T-helper 17 cell (primary cell): ENCODE measurements around the gene RABGAP1L. TPM values are rescaled to one million over a fixed set of nuclear protein-coding genes. Genes with fewer than 3 reads are reported as not detected.
"Not testable (repeated sequence)": the region's sequence is repeated elsewhere in the genome, so short reads cannot be mapped to it uniquely, and the experiment has no call there.

Source experiments
- ATAC-seq: fragments of 150-1000 bp; cut with Tn5 transposase; 2 replicates; pipeline ENCODE4 v1.10.0; 2021; ENCODE audit warnings: mild to moderate bottlenecking, moderate library complexity
- DNase-seq, 3 donors: peaks; one replicate each; pipeline versions ENCODE4 v3.0.0 to v3.0.0-alpha.2; 2020 to 2021
- H3K9me3 ChIP-seq: one replicate; pipeline ENCODE4 v1.7.0; 2013; ENCODE audit warnings: low read length, mild to moderate bottlenecking; ENCODE audit not compliant: control insufficient read depth, poor library complexity, severe bottlenecking
- H3K27ac Mint-ChIP-seq: one replicate; pipeline ENCODE4 v1.8.0; 2022; ENCODE audit warnings: mild to moderate bottlenecking, moderate library complexity, mixed read lengths
- H3K27me3 Mint-ChIP-seq: one replicate; pipeline ENCODE4 v1.8.0; 2022; ENCODE audit warnings: mixed read lengths
- H3K36me3 Mint-ChIP-seq: one replicate; pipeline ENCODE4 v1.8.0; 2022; ENCODE audit warnings: low read depth, mixed read lengths
- H3K4me1 Mint-ChIP-seq: one replicate; pipeline ENCODE4 v1.8.0; 2022; ENCODE audit warnings: mild to moderate bottlenecking, mixed read lengths
- H3K4me3 Mint-ChIP-seq: one replicate; pipeline ENCODE4 v1.8.0; 2022; ENCODE audit warnings: mild to moderate bottlenecking, moderate library complexity, mixed read lengths
- total RNA-seq, 4 donors: library from RNA in 2 of 4; stranded (reverse) in 2 of 4; gene quantifications; one replicate each; pipeline ENCODE4 v1.2.3 and lab custom pipeline; 2022 to 2026

Gene RABGAP1L
- total RNA-seq, 2 donors from 2014 or later, result 112 to 120 TPM

GRCh38 chr1:174320897-174321296 lies 161.6 kb downstream of the RABGAP1L start:
- ATAC-seq, H3K4me3 Mint-ChIP-seq, H3K27ac Mint-ChIP-seq, H3K27me3 Mint-ChIP-seq, DNase-seq, H3K4me1 Mint-ChIP-seq: not testable (repeated sequence)
- H3K36me3 Mint-ChIP-seq, result peaks cover 11% of the 10 kb centered on the region
- H3K9me3 ChIP-seq, result peaks cover 11% of the 10 kb centered on the region

GRCh38 chr1:174322202-174322862 lies 163.0 kb downstream of the RABGAP1L start:
- Mint-ChIP-seq H3K36me3 (peaks cover 11% of the 10 kb centered on the region), H3K4me3 (no peak overlapping the region), H3K27ac (no peak overlapping the region), H3K27me3 (no peaks in the 10 kb centered on the region), H3K4me1 (no peaks in the 10 kb centered on the region)
- peaks cover 21% of the 10 kb centered on the region for H3K9me3 ChIP-seq
- DNase-seq (no peak), ATAC-seq (no peak)

- DNase-seq (no peak), ATAC-seq (no peak)
- Mint-ChIP-seq H3K4me1 (no peaks in the 10 kb centered on the region), H3K27me3 (no peaks in the 10 kb centered on the region), H3K36me3 (peaks cover 8% of the 10 kb centered on the region), H3K4me3 (no peak overlapping the region), H3K27ac (no peak overlapping the region)
- peaks cover 24% of the 10 kb centered on the region for H3K9me3 ChIP-seq
Observed at GRCh38 chr1:174324493-174324892, 165.2 kb downstream of the RABGAP1L start.

- H3K27me3 Mint-ChIP-seq, result no peaks in the 10 kb centered on the region
- ATAC-seq, result no peak
- no peak overlapping the region for H3K4me3 Mint-ChIP-seq
- no peak overlapping the region for H3K27ac Mint-ChIP-seq
- H3K9me3 ChIP-seq, result peaks cover 24% of the 10 kb centered on the region
- no peak for DNase-seq
- H3K4me1 Mint-ChIP-seq, result no peaks in the 10 kb centered on the region
- peaks cover 8% of the 10 kb centered on the region for H3K36me3 Mint-ChIP-seq
Observed at GRCh38 chr1:174324939-174325338, 165.6 kb downstream of the RABGAP1L start.

GRCh38 chr1:174326278-174326677 lies 167.0 kb downstream of the RABGAP1L start:
- peaks cover 24% of the 10 kb centered on the region for H3K9me3 ChIP-seq
- Mint-ChIP-seq H3K4me3 (no peak overlapping the region), H3K27ac (no peak overlapping the region), H3K4me1 (peaks cover 3% of the 10 kb centered on the region), H3K36me3 (peaks cover 8% of the 10 kb centered on the region), H3K27me3 (no peaks in the 10 kb centered on the region)
- ATAC-seq (no peak), DNase-seq (no peak)

- Mint-ChIP-seq H3K27ac (no peak overlapping the region), H3K4me1 (peaks cover 30% of the 10 kb centered on the region), H3K4me3 (no peak overlapping the region), H3K36me3 (peaks cover 3% of the 10 kb centered on the region), H3K27me3 (no peaks in the 10 kb centered on the region)
- H3K9me3 ChIP-seq, result no peaks in the 10 kb centered on the region
- ATAC-seq, result no peak
- no peak for DNase-seq
Observed at GRCh38 chr1:174333437-174333836, 174.1 kb downstream of the RABGAP1L start.

GRCh38 chr1:174337000-174337681 lies 177.8 kb downstream of the RABGAP1L start:
- no peaks in the 10 kb centered on the region for H3K27me3 Mint-ChIP-seq
- no peak for ATAC-seq
- no peak for DNase-seq
- H3K36me3 Mint-ChIP-seq, result no peaks in the 10 kb centered on the region
- H3K27ac Mint-ChIP-seq, result no peak overlapping the region
- H3K4me3 Mint-ChIP-seq, result no peak overlapping the region
- no peaks in the 10 kb centered on the region for H3K9me3 ChIP-seq
- H3K4me1 Mint-ChIP-seq, result peaks cover 27% of the 10 kb centered on the region

GRCh38 chr1:174340404-174340803 lies 181.1 kb downstream of the RABGAP1L start:
- H3K4me3 Mint-ChIP-seq, H3K36me3 Mint-ChIP-seq, DNase-seq, H3K27ac Mint-ChIP-seq, ATAC-seq, H3K27me3 Mint-ChIP-seq, H3K9me3 ChIP-seq: not testable (repeated sequence)
- peaks cover 18% of the 10 kb centered on the region for H3K4me1 Mint-ChIP-seq

- Mint-ChIP-seq H3K4me1 (peaks cover 9% of the 10 kb centered on the region), H3K36me3 (no peaks in the 10 kb centered on the region), H3K4me3 (no peak overlapping the region), H3K27me3 (no peaks in the 10 kb centered on the region), H3K27ac (no peak overlapping the region)
- ATAC-seq, result no peak
- no peak for DNase-seq
- H3K9me3 ChIP-seq, result no peaks in the 10 kb centered on the region
Observed at GRCh38 chr1:174344162-174344561, 184.8 kb downstream of the RABGAP1L start.

- H3K27ac Mint-ChIP-seq, result peak overlapping the region; percentile 37
- H3K4me3 Mint-ChIP-seq, result no peak overlapping the region
- ATAC-seq (no peak), DNase-seq (no peak)
- peaks cover 2% of the 10 kb centered on the region for H3K4me1 Mint-ChIP-seq
- no peaks in the 10 kb centered on the region for H3K36me3 Mint-ChIP-seq
- H3K9me3 ChIP-seq, result no peaks in the 10 kb centered on the region
- no peaks in the 10 kb centered on the region for H3K27me3 Mint-ChIP-seq
Observed at GRCh38 chr1:174352117-174352516, 192.8 kb downstream of the RABGAP1L start.

- H3K36me3 Mint-ChIP-seq, result no peaks in the 10 kb centered on the region
- no peaks in the 10 kb centered on the region for H3K27me3 Mint-ChIP-seq
- DNase-seq (no peak), ATAC-seq (no peak)
- no peak overlapping the region for H3K27ac Mint-ChIP-seq
- H3K9me3 ChIP-seq, result no peaks in the 10 kb centered on the region
- H3K4me1 Mint-ChIP-seq, result peaks cover 2% of the 10 kb centered on the region
- no peak overlapping the region for H3K4me3 Mint-ChIP-seq
Observed at GRCh38 chr1:174352883-174353608, 193.7 kb downstream of the RABGAP1L start.

GRCh38 chr1:174358344-174358743 lies 199.0 kb downstream of the RABGAP1L start:
- H3K4me1 Mint-ChIP-seq, result peaks cover 12% of the 10 kb centered on the region
- peaks cover 1% of the 10 kb centered on the region for H3K36me3 Mint-ChIP-seq
- no peak overlapping the region for H3K4me3 Mint-ChIP-seq
- no peak overlapping the region for H3K27ac Mint-ChIP-seq
- H3K27me3 Mint-ChIP-seq, result no peaks in the 10 kb centered on the region
- no peak for DNase-seq
- no peak for ATAC-seq
- H3K9me3 ChIP-seq, result no peaks in the 10 kb centered on the region

- H3K27ac Mint-ChIP-seq, result no peak overlapping the region
- no peaks in the 10 kb centered on the region for H3K27me3 Mint-ChIP-seq
- peaks cover 12% of the 10 kb centered on the region for H3K4me1 Mint-ChIP-seq
- DNase-seq (no peak), ATAC-seq (no peak)
- H3K36me3 Mint-ChIP-seq, result peaks cover 2% of the 10 kb centered on the region
- no peaks in the 10 kb centered on the region for H3K9me3 ChIP-seq
- H3K4me3 Mint-ChIP-seq, result no peak overlapping the region
Observed at GRCh38 chr1:174358786-174359453, 199.6 kb downstream of the RABGAP1L start.
